ENCODE measurements around the gene COBL. TPM values are rescaled to one million over a fixed set of nuclear protein-coding genes. Genes with fewer than 3 reads are reported as not detected.

The COBL gene
- total RNA-seq, 4 donors from 2014 or later, result 14.3 to 19.3 (median 15.9) TPM

- Histone ChIP-seq H3K36me3 (no peaks in the 10 kb centered on the region), H3K4me3 (replicated peaks in 1 of 3) (no peak overlapping the region), H3K9me3 (no peaks in the 10 kb centered on the region), H3K4me1 (no peaks in the 10 kb centered on the region), H3K27ac (no peak overlapping the region), H3K27me3 (no peaks in the 10 kb centered on the region)
- DNase-seq, result no peak
- intact Hi-C loops (cut with DNase I), result no loop called here
- TF ChIP-seq POLR2A (IDR thresholded peaks at IDR 0.05), result no peak
- no peak for TF ChIP-seq CTCF (IDR thresholded peaks at IDR 0.05)
- 69 to 72% methylated on average over 12 of the region's 12 CpGs for WGBS, 2 donors
Observed at GRCh38 chr7:51080622-51081269, 235.9 kb downstream of the COBL start.

GRCh38 chr7:51080216-51080615 is 236.4 kb downstream of the COBL start:
- WGBS, 2 donors, result 93 to 100% methylated on average over 4 to 6 of the region's 6 CpGs
- no peaks in the 10 kb centered on the region for H3K4me1 ChIP-seq
- intact Hi-C loops (cut with DNase I), result no loop called here
- TF ChIP-seq CTCF (IDR thresholded peaks at IDR 0.05) (no peak), POLR2A (IDR thresholded peaks at IDR 0.05) (no peak)
- no peaks in the 10 kb centered on the region for H3K9me3 ChIP-seq
- DNase-seq, result no peak
- H3K4me3 ChIP-seq (replicated peaks in 1 of 3), result no peak overlapping the region
- no peak overlapping the region for H3K27ac ChIP-seq
- no peaks in the 10 kb centered on the region for H3K27me3 ChIP-seq
- no peaks in the 10 kb centered on the region for H3K36me3 ChIP-seq

GRCh38 chr7:51079494-51079893 is 237.1 kb downstream of the COBL start:
- Histone ChIP-seq H3K4me3 (replicated peaks in 1 of 3) (no peak overlapping the region), H3K9me3 (no peaks in the 10 kb centered on the region), H3K27me3 (no peaks in the 10 kb centered on the region), H3K36me3 (no peaks in the 10 kb centered on the region), H3K27ac (no peak overlapping the region), H3K4me1 (no peaks in the 10 kb centered on the region)
- no peak for TF ChIP-seq POLR2A (IDR thresholded peaks at IDR 0.05)
- TF ChIP-seq CTCF (IDR thresholded peaks at IDR 0.05), result no peak
- 77 to 89% methylated on average over 4 of the region's 4 CpGs for WGBS, 2 donors
- no peak for DNase-seq
- intact Hi-C loops (cut with DNase I), result no loop called here

- Histone ChIP-seq H3K27me3 (no peaks in the 10 kb centered on the region), H3K9me3 (no peaks in the 10 kb centered on the region), H3K27ac (no peak overlapping the region), H3K4me1 (no peaks in the 10 kb centered on the region), H3K36me3 (no peaks in the 10 kb centered on the region), H3K4me3 (replicated peaks in 1 of 3) (no peak overlapping the region)
- TF ChIP-seq CTCF (IDR thresholded peaks at IDR 0.05) (no peak), POLR2A (IDR thresholded peaks at IDR 0.05) (no peak)
- DNase-seq, result no peak
- intact Hi-C loops (cut with DNase I), result no loop called here
- WGBS, 2 donors, result 93 to 96% methylated on average over 5 of the region's 5 CpGs
Observed at GRCh38 chr7:51078653-51079052, 238.0 kb downstream of the COBL start.

GRCh38 chr7:51077987-51078370 is 238.6 kb downstream of the COBL start:
- intact Hi-C loops (cut with DNase I), result no loop called here
- DNase-seq, result no peak
- H3K4me3 ChIP-seq (replicated peaks in 1 of 3), result no peak overlapping the region
- H3K9me3 ChIP-seq, result no peaks in the 10 kb centered on the region
- no peaks in the 10 kb centered on the region for H3K36me3 ChIP-seq
- H3K4me1 ChIP-seq, result no peaks in the 10 kb centered on the region
- TF ChIP-seq CTCF (IDR thresholded peaks at IDR 0.05), result no peak
- TF ChIP-seq POLR2A (IDR thresholded peaks at IDR 0.05), result no peak
- no peak overlapping the region for H3K27ac ChIP-seq
- no peaks in the 10 kb centered on the region for H3K27me3 ChIP-seq
- WGBS, 2 donors, result 77 to 85% methylated on average over 3 of the region's 3 CpGs
